AG09309 (cell line): ENCODE data around the gene SLCO3A1.

Experiments
- DNase-seq: peaks from one replicate; pipeline ENCODE4 v3.0.0-alpha.2; 2010; ENCODE audit warnings: low read depth
- H3K4me3 ChIP-seq: 2 replicates; pipeline ENCODE4 v1.5.1; 2011; ENCODE audit warnings: mild to moderate bottlenecking, low read depth, low read length, moderate library complexity; ENCODE audit not compliant: control insufficient read depth
- TF ChIP-seq, protein P1 (sequence below): IDR thresholded peaks from 2 replicates; pipeline ENCODE4 v1.5.1; 2011; ENCODE audit warnings: mild to moderate bottlenecking, low read depth, low read length, inconsistent platforms; ENCODE audit not compliant: insufficient read depth, control insufficient read depth; ENCODE audit errors: missing control alignments

Gene SLCO3A1

DNA sequence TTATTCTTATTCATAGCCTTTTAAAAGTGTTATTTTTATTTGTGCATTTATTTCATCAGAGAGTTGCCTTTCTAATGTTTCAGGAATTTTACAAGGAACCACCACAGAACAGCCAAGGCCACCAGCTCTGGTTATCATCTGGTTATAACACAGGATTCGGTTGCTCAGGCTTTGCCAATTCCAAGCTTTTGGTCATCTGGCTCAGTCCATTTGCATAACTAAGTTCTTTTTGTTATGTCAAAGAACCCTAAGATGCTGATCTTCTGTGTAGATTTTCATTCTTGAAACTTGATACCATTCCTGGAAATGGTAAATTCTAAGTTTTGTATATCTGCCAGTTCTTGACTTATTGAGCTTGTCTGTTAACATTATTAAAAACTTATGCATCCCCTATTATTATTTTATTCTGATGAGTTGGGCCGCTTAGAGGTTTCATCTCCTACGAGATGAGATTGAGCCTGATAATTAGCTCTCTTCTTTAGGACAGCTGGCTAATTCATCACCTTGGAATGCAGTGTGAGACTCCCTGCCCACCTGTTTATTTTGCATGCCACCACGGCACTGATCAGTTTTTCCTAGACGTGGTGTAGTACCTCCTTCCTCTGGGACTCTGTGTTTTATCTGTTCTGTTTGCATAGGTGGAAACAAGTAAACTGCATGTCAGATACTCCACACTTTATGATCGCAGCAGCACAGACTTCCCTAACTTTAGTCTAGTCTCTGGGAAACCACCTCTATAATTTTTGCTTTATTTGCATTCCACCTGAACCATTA is 264.8 kb downstream of the SLCO3A1 start:
- DNase-seq = peak; percentile 47
- no peak overlapping the region for H3K4me3 ChIP-seq
- TF ChIP-seq, protein P1, sequence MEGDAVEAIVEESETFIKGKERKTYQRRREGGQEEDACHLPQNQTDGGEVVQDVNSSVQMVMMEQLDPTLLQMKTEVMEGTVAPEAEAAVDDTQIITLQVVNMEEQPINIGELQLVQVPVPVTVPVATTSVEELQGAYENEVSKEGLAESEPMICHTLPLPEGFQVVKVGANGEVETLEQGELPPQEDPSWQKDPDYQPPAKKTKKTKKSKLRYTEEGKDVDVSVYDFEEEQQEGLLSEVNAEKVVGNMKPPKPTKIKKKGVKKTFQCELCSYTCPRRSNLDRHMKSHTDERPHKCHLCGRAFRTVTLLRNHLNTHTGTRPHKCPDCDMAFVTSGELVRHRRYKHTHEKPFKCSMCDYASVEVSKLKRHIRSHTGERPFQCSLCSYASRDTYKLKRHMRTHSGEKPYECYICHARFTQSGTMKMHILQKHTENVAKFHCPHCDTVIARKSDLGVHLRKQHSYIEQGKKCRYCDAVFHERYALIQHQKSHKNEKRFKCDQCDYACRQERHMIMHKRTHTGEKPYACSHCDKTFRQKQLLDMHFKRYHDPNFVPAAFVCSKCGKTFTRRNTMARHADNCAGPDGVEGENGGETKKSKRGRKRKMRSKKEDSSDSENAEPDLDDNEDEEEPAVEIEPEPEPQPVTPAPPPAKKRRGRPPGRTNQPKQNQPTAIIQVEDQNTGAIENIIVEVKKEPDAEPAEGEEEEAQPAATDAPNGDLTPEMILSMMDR = no peak

DNA sequence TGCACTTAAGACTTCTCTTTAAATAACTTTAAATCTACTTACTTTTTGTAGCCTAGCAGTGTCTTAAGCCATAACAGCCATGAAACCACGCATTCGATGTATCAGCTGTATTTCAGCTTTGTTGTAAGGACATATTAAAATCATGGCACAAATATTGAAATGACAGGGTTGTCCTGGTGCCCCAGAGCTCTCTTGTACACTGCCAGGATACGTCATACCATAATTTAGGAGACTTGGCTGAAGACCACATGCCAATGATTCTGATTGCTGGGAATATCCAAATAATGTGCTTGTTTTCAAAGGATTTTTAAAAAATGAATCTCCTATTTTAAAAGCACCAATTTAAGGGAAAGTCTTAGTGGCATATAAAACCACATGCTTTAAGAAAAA is 265.4 kb downstream of the SLCO3A1 start:
- TF ChIP-seq, protein P1 = no peak
- DNase-seq = no peak
- no peak overlapping the region for H3K4me3 ChIP-seq

DNA sequence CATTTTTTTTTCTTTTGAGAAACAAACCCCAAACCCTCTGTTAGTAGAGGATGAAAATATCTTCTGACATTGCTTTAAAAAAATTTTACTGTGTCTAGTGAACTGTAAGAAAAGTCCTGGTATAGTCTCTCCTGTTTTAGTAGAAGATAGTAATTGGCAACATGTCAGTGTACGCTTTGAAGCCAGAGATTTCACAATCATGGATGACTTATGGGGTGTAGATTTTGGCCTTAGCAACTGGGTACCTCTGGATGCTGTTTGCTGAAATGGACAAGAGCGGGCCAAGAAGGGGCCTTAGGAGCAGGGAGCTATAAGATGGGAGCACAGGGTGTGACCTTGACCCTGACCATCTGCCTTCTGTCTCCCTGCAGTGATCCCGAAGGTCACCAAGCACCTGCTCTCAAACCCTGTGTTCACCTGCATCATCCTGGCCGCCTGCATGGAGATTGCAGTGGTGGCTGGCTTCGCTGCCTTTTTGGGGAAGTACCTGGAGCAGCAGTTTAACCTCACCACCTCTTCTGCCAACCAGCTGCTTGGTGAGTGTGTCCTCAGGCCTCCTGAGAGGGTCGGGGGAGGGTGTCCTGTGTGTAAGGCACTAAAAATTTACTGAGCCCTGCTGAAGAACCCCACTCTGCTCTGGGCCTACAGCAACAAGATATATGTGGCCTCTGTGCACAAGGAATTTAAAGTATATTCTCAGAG is 266.7 kb downstream of the SLCO3A1 start:
- TF ChIP-seq, protein P1 = no peak
- no peak overlapping the region for H3K4me3 ChIP-seq

DNA sequence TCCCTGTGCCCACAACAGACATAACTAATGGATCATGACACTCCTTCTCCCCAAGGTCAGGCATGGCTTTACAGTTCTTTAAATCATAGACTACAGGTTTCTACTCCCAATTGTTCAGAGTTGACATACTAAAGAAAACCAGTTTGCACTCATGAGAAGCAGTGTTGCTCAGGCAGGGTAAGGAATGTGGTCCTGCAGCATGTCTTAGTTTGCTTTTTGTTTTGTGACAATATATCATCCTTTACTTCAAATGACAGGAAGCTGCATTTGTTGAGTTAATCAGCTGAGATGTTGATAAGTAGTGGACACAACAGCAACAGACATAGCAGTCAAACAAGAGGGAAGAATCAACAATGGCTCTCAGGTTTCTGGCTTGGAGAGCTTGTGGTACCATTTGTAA is 267.5 kb downstream of the SLCO3A1 start:
- TF ChIP-seq, protein P1 = no peak
- no peak for DNase-seq
- no peak overlapping the region for H3K4me3 ChIP-seq

More for the DNA sequence above, 266.7 kb downstream of the SLCO3A1 start:
- DNase-seq = no peak

DNA sequence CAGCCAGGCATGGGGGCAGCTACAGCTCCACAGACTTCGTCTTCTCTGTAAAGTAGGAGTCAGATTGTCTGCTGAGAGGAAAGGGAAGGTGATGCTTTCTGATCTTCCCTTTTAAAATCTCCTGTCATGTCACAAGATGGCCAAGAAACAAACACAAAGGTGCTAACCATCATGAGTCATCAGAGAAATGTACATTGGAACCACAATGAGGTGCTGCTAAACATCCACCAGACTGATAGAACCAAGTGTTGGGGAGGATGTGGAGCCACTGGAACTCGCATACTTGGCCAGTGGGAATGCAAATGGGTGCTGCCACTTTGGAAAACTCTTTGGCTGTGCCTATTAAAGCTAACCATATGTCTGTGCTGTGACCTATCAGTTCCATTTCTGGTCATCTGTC is 268.8 kb downstream of the SLCO3A1 start:
- TF ChIP-seq, protein P1 = no peak
- no peak for DNase-seq
- no peak overlapping the region for H3K4me3 ChIP-seq

DNA sequence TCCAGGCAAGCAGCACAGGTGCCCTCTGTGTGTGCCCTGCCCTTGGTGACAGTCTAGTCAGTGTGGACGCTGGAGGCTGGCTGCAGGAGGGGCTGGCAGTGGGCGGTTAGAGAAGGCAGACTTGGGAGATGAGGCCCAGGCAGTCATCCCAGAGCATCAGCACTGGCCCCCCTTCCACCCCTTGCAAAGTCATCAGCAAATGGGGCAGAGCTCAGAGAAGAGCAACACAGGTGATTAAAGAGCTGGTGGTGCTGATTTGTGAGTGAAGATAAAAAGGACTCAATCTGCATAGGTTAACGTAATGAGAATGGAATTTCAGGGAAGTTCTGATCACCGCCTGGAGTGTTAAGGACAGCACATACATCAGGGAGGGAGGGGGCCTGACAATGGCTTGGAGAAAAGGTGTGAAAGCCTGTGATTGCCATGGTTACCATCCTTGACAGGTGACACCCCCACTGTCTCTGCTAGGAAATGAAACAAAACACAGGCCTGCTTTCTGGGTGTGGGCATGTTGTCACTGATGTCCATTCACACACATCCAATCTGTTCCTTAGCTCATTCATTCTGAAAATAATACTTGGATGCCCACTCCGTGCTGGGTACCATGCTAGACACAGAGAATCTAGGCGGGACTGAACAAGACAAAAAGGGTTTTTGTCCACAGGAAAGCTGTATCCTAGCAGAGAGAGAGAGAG is 270.6 kb downstream of the SLCO3A1 start:
- DNase-seq = no peak
- TF ChIP-seq, protein P1 = no peak
- H3K4me3 ChIP-seq = no peak overlapping the region
